ENCODE data around the gene ATP5ME.

DNA sequence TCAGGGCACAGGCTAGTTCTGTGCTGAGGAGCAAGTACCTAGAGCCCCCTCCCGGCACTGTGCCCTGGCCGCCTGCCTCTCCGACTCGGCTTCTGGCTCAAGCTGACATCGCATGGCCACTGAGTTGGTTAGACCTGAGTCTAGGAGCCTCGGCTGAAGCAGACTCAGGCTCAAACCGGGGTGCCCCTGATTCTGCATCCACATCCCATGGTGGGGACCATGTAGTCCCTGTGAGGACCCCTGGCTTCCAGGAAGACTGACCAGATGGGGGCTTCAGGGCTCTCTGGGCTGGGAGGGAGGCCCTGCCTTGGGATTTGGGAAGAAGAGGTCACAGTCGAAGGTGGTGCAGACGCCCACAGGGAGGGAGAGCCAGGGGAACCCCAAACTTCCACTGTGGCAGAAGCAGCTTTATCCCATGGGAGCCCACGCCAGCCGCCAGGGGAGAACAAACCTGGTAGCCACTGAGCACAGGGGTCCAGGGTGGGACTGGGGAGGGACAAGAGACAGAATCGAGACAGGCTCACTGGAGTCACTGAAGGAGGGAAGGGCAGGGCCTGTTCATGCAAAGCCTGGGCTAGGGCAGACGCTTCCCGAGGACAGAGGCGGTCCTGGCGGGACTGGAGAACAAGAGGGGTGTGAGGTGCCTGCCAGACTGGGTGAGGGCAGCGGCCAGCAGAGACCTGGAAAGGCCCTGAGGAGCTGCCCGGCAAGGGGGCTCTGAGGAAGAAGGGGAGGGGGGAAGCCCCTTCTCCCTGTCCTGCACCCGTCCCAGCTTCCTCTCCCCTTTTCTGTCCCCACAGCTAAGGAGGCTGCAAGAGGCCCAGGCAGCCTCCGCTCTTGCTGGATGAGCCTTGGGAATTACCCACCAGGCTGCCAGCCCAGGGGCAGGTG, 47.6 kb downstream of the ATP5ME start:
- TF ChIP-seq, protein P1, sequence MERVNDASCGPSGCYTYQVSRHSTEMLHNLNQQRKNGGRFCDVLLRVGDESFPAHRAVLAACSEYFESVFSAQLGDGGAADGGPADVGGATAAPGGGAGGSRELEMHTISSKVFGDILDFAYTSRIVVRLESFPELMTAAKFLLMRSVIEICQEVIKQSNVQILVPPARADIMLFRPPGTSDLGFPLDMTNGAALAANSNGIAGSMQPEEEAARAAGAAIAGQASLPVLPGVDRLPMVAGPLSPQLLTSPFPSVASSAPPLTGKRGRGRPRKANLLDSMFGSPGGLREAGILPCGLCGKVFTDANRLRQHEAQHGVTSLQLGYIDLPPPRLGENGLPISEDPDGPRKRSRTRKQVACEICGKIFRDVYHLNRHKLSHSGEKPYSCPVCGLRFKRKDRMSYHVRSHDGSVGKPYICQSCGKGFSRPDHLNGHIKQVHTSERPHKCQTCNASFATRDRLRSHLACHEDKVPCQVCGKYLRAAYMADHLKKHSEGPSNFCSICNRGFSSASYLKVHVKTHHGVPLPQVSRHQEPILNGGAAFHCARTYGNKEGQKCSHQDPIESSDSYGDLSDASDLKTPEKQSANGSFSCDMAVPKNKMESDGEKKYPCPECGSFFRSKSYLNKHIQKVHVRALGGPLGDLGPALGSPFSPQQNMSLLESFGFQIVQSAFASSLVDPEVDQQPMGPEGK (CRISPR knock-in tag; IDR thresholded peaks at IDR 0.05; ENCODE audit: borderline replicate concordance), result no peak
- no peak for TF ChIP-seq OSR1 (CRISPR knock-in tag; IDR thresholded peaks at IDR 0.05)
- no peak for TF ChIP-seq CSDC2 (CRISPR knock-in tag; IDR thresholded peaks at IDR 0.05)

Data from SK-N-SH treated with all-trans-retinoic acid at 6 μM for 48 hours (cell line).